Lower leg skin (tissue), 3 donors: ENCODE data around the gene APOBEC3G.

Experiments
- POLR2A ChIP-seq, 2 donors: fragments of 450-650 bp; IDR thresholded peaks; one replicate each; pipeline ENCODE4 v1.6.1; 2016 to 2017; ENCODE audit warnings: antibody characterized with exemption in 2 of 2, mild to moderate bottlenecking in 1 of 2, moderate library complexity in 1 of 2
- TF ChIP-seq, protein P1 (sequence below), 3 donors: fragments of 450-650 bp; IDR thresholded peaks; one replicate each; pipeline ENCODE4 v1.5.1; 2016; ENCODE audit warnings: antibody characterized with exemption in 3 of 3, mild to moderate bottlenecking in 3 of 3, moderate library complexity in 2 of 3

DNA sequence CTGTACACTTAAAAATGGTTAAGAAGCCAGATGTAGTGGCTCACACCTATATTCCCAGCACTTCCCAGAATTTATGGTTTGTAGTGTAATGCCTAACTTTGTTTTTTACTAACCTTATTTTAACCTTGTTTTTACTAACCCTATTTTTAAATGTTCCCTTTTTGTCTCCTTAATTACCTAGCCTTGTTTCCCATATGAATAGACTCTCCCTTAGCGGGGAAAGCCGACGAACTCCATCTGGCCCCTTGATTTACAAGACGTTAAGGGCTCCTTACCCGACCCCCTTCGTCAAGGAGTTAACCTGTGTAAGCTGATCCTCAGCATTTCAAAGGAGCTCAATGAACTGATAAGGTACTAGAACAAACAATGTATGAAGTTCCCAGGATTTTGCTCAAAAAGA is 37.0 kb downstream of the APOBEC3G start:
- TF ChIP-seq, protein P1, sequence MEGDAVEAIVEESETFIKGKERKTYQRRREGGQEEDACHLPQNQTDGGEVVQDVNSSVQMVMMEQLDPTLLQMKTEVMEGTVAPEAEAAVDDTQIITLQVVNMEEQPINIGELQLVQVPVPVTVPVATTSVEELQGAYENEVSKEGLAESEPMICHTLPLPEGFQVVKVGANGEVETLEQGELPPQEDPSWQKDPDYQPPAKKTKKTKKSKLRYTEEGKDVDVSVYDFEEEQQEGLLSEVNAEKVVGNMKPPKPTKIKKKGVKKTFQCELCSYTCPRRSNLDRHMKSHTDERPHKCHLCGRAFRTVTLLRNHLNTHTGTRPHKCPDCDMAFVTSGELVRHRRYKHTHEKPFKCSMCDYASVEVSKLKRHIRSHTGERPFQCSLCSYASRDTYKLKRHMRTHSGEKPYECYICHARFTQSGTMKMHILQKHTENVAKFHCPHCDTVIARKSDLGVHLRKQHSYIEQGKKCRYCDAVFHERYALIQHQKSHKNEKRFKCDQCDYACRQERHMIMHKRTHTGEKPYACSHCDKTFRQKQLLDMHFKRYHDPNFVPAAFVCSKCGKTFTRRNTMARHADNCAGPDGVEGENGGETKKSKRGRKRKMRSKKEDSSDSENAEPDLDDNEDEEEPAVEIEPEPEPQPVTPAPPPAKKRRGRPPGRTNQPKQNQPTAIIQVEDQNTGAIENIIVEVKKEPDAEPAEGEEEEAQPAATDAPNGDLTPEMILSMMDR (IDR thresholded peaks at IDR 0.05): no peak
- TF ChIP-seq POLR2A (IDR thresholded peaks at IDR 0.05): no peak
